NCI-H2029 treated with DMSO at 0.1 percent for 48 hours (cell line): ENCODE data around the gene SMURF1.

Source experiments
- DNase-seq: peaks from one replicate; lab custom pipeline; 2025; lab: John Stamatoyannopoulos, UW

Gene SMURF1

GRCh38 chr7:99005776-99006175, 138.1 kb downstream of the SMURF1 start:
- no peak for DNase-seq

- DNase-seq: no peak
These were observed 139.0 kb downstream of the SMURF1 start for GRCh38 chr7:99004781-99005500.

GRCh38 chr7:99004216-99004615, 139.7 kb downstream of the SMURF1 start:
- no peak for DNase-seq

GRCh38 chr7:99003419-99003818, 140.5 kb downstream of the SMURF1 start:
- no peak for DNase-seq

GRCh38 chr7:99002827-99003212, 141.1 kb downstream of the SMURF1 start:
- no peak for DNase-seq

- DNase-seq: no peak
These were observed 141.6 kb downstream of the SMURF1 start for GRCh38 chr7:99002148-99002826.

GRCh38 chr7:99001482-99002147, 142.3 kb downstream of the SMURF1 start:
- no peak for DNase-seq

- DNase-seq: no peak
These were observed 142.9 kb downstream of the SMURF1 start for GRCh38 chr7:99000904-99001465.

- DNase-seq: no peak
These were observed 143.6 kb downstream of the SMURF1 start for GRCh38 chr7:99000196-99000903.

- no peak for DNase-seq
These were observed 144.8 kb downstream of the SMURF1 start for GRCh38 chr7:98998821-98999725.

- no peak for DNase-seq
These were observed 146.1 kb downstream of the SMURF1 start for GRCh38 chr7:98997846-98998245.

- DNase-seq: no peak
These were observed 147.8 kb downstream of the SMURF1 start for GRCh38 chr7:98996150-98996552.

- DNase-seq: no peak
These were observed 148.3 kb downstream of the SMURF1 start for GRCh38 chr7:98995523-98996149.

GRCh38 chr7:98995111-98995510, 148.8 kb downstream of the SMURF1 start:
- DNase-seq: no peak

GRCh38 chr7:98994046-98994944, 149.6 kb downstream of the SMURF1 start:
- DNase-seq: no peak

- DNase-seq: no peak
These were observed 150.6 kb downstream of the SMURF1 start for GRCh38 chr7:98993024-98993897.

- no peak for DNase-seq
These were observed 151.8 kb downstream of the SMURF1 start for GRCh38 chr7:98992076-98992475.

- no peak for DNase-seq
These were observed 152.8 kb downstream of the SMURF1 start for GRCh38 chr7:98991141-98991540.

GRCh38 chr7:98990356-98990755, 153.6 kb downstream of the SMURF1 start:
- no peak for DNase-seq
